Measurements from ENCODE around the gene SAE1. TPM values are rescaled to one million over a fixed set of nuclear protein-coding genes. Genes with fewer than 3 reads are reported as not detected.

The SAE1 gene
- polyA plus RNA-seq, 2 of the 4 experiments (the other 2 are of a cell fraction): 206 to 249 TPM

- TF ChIP-seq NPAS2 (CRISPR knock-in tag; IDR thresholded peaks at IDR 0.05; ENCODE audit: borderline replicate concordance) (no peak), TFCP2L1 (CRISPR knock-in tag; IDR thresholded peaks at IDR 0.05) (peak; percentile 90; the same call in 1 of the 2 replicates), KDM1A (IDR thresholded peaks at IDR 0.05; ENCODE audit: low read depth) (peak; percentile 98), NFE2L2 (conservative IDR thresholded peaks at IDR 0.05; ENCODE audit: low read length) (no peak), RNF2 (IDR thresholded peaks at IDR 0.05; ENCODE audit: borderline replicate concordance, low read depth) (no peak), ZSCAN20 (CRISPR knock-in tag; IDR thresholded peaks at IDR 0.05) (no peak), CBX8 (IDR thresholded peaks at IDR 0.05) (no peak), MYC (IDR thresholded peaks at IDR 0.05; ENCODE audit: borderline replicate concordance, low read length) (peak; percentile 73), CTCF (IDR thresholded peaks at IDR 0.05) (no peak), MAX (IDR thresholded peaks at IDR 0.05) (peak; percentile 83), PBX3 (IDR thresholded peaks at IDR 0.05) (peak; percentile 76), CBX2 (IDR thresholded peaks at IDR 0.05; ENCODE audit: borderline replicate concordance, low read depth) (no peak), FOSL2 (IDR thresholded peaks at IDR 0.05) (no peak), FOSL2 (CRISPR knock-in tag; IDR thresholded peaks at IDR 0.05) (peak; percentile 13; the same call in 1 of the 2 replicates), RFX5 (IDR thresholded peaks at IDR 0.05) (no peak), RARB (CRISPR knock-in tag; IDR thresholded peaks at IDR 0.05) (peak; percentile 85), NR3C1 (IDR thresholded peaks at IDR 0.05) (no peak), HOXB13 (CRISPR knock-in tag; IDR thresholded peaks at IDR 0.05; ENCODE audit: low read depth) (no peak), POLR2A (IDR thresholded peaks at IDR 0.05; ENCODE audit: low read length) (peak; percentile 31; the same call in 1 of the 2 replicates)
These were observed 96.9 kb downstream of the SAE1 start (continued) for GRCh38 chr19:47227352-47228167.

GRCh38 chr19:47228168-47228936, 97.7 kb downstream of the SAE1 start:
- FAIRE-seq (no peak), ATAC-seq (peak; percentile 37 to 40), DNase-seq (ENCODE audit: low read depth in 1 of 2, low spot score in 1 of 2) (peak; percentile 71 to 85)
- 8% methylated on average over 19 of the region's 50 CpGs for WGBS (ENCODE audit: missing lambda C conversion rate)
- Histone ChIP-seq H3K4me2 (peak overlapping the region; percentile 99), H3K4me1 (peaks cover 54% of the 10 kb centered on the region), H3K27ac (peak overlapping the region; percentile 97 to 98), H3K9me3 (no peaks in the 10 kb centered on the region), H3K4me3 (peak overlapping the region; percentile 89)
- TF ChIP-seq ATOH8 (CRISPR knock-in tag; IDR thresholded peaks at IDR 0.05; ENCODE audit: low read depth) (no peak; the same call in 1 of the 2 replicates), FOSL2 (IDR thresholded peaks at IDR 0.05) (no peak), FOSL2 (CRISPR knock-in tag; IDR thresholded peaks at IDR 0.05) (peak; percentile 21; the same call in 1 of the 2 replicates), TFCP2L1 (CRISPR knock-in tag; IDR thresholded peaks at IDR 0.05) (peak; percentile 60; the same call in 1 of the 2 replicates), MAX (IDR thresholded peaks at IDR 0.05) (no peak; the same call in 1 of the 2 replicates), JUN (IDR thresholded peaks at IDR 0.05) (peak in 1 of 2 experiments; percentile 82; a peak in 1 of 5 replicates), PHF8 (IDR thresholded peaks at IDR 0.05; ENCODE audit: borderline replicate concordance, low read depth) (0 out of 2 replicates have a peak, but pooled peaks have one; percentile 40)
- ChIA-PET CTCF (interaction anchor here (0.6 to 24.7 kb wide), 7 partner anchors 15 to 479 kb away, joined by 3 to 893 read pairs (median 5); partner anchors contain the start of gene CCDC9), POLR2A (interaction anchor here (0.6 to 3.7 kb wide), 4 partner anchors 10 to 28 kb away, joined by 5 to 118 read pairs (median 36); partner anchors contain the start of gene CCDC9)
